Mammary epithelial cell (primary cell): Measurements from ENCODE around the gene B4GAT1.

ENCODE experiments used
- EZH2 ChIP-seq: IDR thresholded peaks from 2 replicates; pipeline ENCODE4 v1.6.1; 2012; ENCODE audit warnings: low read length, inconsistent platforms, borderline replicate concordance
- TF ChIP-seq, protein P1 (sequence below), 2 donors: IDR thresholded peaks in 1 of 2; conservative IDR thresholded peaks in 1 of 2; 2 replicates each; pipeline ENCODE4 v1.5.1; 2011 to 2012; ENCODE audit warnings: inconsistent platforms in 2 of 2, low read length in 2 of 2, mild to moderate bottlenecking in 2 of 2, control low read depth in 1 of 2, low read depth in 1 of 2; ENCODE audit not compliant: insufficient read depth in 1 of 2; ENCODE audit errors: extremely low read depth in 1 of 2

DNA sequence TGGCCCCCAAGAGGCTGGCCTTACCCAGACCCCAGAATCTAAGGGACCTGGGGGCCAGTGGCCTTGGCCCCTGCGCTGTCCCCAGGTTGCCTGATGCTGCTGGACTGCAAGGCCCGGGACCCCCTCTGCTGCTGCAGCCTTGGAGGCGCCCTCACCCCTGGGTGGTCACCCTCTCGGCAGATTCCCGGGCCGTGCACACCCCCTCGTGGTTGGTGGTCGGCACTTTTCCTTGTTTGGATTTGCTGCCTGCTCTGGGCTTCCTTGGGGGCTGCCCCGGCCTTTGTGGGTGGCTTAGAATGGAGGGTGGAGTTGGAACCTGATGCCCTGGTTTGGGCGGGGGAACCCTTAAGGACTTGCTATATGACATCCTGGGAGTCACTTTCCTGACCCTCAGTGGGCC lies 16.5 kb downstream of the B4GAT1 start:
- TF ChIP-seq, protein P1, sequence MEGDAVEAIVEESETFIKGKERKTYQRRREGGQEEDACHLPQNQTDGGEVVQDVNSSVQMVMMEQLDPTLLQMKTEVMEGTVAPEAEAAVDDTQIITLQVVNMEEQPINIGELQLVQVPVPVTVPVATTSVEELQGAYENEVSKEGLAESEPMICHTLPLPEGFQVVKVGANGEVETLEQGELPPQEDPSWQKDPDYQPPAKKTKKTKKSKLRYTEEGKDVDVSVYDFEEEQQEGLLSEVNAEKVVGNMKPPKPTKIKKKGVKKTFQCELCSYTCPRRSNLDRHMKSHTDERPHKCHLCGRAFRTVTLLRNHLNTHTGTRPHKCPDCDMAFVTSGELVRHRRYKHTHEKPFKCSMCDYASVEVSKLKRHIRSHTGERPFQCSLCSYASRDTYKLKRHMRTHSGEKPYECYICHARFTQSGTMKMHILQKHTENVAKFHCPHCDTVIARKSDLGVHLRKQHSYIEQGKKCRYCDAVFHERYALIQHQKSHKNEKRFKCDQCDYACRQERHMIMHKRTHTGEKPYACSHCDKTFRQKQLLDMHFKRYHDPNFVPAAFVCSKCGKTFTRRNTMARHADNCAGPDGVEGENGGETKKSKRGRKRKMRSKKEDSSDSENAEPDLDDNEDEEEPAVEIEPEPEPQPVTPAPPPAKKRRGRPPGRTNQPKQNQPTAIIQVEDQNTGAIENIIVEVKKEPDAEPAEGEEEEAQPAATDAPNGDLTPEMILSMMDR (conservative IDR thresholded peaks at IDR 0.05 in 1 of 2, IDR thresholded peaks at IDR 0.05 in 1 of 2; ENCODE audit: extremely low read depth in 1 of 2, insufficient read depth in 1 of 2, low read depth in 1 of 2, low read length in 2 of 2): no peak
- no peak for TF ChIP-seq EZH2
